Stimulated activated naive CD8-positive, alpha-beta T cell treated with anti-CD3 and anti-CD28 coated beads, Interleukin-15, Interleukin-2, amounts not matched to agents 100 ng/mL and 50 ng/mL, for 24 hours (primary cell): ENCODE results near the gene BDKRB2.

Experiments used
- H3K27ac Mint-ChIP-seq: one replicate; pipeline ENCODE4 v1.8.0; 2021; ENCODE audit warnings: mild to moderate bottlenecking, mixed read lengths
- H3K27me3 Mint-ChIP-seq: one replicate; pipeline ENCODE4 v1.8.0; 2021; ENCODE audit warnings: mixed read lengths
- H3K36me3 Mint-ChIP-seq: one replicate; pipeline ENCODE4 v1.8.0; 2021; ENCODE audit warnings: low read depth, mixed read lengths
- H3K4me1 Mint-ChIP-seq: one replicate; pipeline ENCODE4 v1.8.0; 2021; ENCODE audit warnings: low read depth, mixed read lengths
- H3K4me3 Mint-ChIP-seq: one replicate; pipeline ENCODE4 v1.8.0; 2021; ENCODE audit warnings: mild to moderate bottlenecking, mixed read lengths
- H3K9me3 Mint-ChIP-seq: one replicate; pipeline ENCODE4 v1.8.0; 2021; ENCODE audit warnings: mixed read lengths

BDKRB2 gene

DNA sequence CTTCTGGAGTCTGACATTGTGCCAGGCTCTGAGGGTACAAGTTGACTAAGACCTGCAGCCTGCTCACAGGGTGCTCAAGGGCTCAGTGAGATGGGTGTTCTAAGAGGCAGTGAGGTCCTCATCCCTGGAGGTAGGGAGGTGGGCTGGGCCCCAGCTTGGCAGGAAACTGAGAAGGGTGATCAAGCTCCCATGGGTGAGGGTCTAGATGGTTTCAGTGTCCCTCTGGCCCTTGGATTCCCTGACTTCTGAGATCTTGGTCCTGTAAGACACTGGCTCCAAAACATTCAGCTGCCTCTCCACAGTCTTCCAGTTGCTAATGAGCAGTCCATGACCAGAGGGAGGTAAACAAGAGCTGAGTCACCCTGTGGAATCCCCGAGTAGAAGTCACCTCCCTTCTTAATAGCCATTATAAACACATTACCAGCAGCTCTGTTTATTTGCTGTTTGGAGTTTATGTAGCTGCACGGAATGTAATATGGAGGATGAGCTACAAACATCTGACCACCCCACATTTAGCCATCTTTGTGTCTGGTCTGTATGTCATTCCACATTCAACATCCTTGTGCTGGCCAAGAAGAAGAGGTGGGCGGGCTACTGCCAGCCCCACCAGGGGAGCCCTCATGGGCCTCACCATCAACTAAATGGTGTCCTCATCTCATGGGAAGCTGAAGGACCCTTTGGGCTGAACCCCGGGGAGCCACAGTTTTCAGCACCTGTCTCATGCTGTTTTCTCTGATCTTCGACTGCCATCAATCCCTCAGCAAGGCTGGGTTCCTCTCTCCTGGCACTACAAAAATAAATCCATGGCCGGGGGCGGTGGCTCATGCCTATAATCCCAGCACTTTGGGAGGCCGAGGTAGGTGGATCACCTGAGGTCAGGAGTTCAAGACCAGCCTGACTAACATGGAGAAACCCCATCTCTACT, 37.2 kb upstream of the BDKRB2 start:
- Mint-ChIP-seq H3K9me3 (no peaks in the 10 kb centered on the region), H3K27me3 (peaks cover 3% of the 10 kb centered on the region), H3K4me3 (no peak overlapping the region), H3K4me1 (no peaks in the 10 kb centered on the region), H3K27ac (no peak overlapping the region), H3K36me3 (no peaks in the 10 kb centered on the region)

DNA sequence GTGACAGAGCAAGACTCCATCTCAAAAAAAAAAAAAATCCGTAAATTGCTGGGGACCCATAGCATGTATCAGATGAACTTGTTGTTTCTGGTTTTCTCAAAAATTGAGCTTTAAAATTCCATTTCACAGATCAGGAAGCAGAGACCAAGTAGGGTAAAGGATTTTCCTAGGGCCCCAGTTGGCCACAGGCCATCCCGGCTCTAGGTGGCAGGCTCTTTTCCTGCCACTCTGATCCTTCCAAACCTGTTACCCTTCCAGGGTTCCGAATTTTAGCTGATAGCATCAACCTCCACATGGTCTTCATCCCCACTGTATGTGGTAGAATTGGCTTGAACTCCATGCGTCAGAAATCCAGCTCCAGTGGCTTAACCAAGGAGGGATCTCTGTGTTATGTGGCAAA, 36.1 kb upstream of the BDKRB2 start:
- no peaks in the 10 kb centered on the region for H3K4me1 Mint-ChIP-seq
- H3K27me3 Mint-ChIP-seq: peaks cover 6% of the 10 kb centered on the region
- no peak overlapping the region for H3K27ac Mint-ChIP-seq

DNA sequence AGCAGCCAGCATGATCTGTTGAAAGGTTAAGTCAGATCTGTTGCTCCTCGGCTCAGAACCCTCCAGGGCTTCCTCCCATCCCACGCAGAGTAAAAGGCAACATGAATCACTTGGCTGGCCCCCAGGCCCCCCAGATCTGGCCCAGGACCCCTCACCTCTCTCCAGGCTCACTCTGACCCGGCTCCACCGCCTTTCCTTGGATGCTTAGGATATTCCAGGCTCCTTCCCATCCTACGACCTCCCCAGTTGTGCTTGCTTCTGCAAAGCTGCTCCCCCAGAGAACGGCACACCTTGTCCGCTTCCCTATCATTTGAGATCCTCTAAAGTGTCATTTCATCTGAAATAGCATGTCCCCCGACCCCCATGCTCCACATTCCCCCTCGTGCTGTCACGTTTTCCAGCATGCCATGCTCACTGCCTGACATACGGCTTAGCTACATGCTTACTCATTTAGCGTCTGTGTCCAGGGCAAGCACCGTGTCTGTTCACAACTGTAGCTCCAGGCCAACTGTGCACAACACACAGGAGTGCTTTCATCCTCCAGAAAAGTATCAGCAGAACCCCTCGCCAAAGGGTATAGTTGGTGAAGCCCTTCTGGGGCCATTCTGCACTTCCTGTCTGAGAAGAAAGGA, 33.6 kb upstream of the BDKRB2 start:
- Mint-ChIP-seq H3K9me3 (no peaks in the 10 kb centered on the region), H3K36me3 (no peaks in the 10 kb centered on the region)

More for the DNA sequence above, 36.1 kb upstream of the BDKRB2 start:
- Mint-ChIP-seq H3K36me3 (no peaks in the 10 kb centered on the region), H3K4me3 (no peak overlapping the region), H3K9me3 (no peaks in the 10 kb centered on the region)

DNA sequence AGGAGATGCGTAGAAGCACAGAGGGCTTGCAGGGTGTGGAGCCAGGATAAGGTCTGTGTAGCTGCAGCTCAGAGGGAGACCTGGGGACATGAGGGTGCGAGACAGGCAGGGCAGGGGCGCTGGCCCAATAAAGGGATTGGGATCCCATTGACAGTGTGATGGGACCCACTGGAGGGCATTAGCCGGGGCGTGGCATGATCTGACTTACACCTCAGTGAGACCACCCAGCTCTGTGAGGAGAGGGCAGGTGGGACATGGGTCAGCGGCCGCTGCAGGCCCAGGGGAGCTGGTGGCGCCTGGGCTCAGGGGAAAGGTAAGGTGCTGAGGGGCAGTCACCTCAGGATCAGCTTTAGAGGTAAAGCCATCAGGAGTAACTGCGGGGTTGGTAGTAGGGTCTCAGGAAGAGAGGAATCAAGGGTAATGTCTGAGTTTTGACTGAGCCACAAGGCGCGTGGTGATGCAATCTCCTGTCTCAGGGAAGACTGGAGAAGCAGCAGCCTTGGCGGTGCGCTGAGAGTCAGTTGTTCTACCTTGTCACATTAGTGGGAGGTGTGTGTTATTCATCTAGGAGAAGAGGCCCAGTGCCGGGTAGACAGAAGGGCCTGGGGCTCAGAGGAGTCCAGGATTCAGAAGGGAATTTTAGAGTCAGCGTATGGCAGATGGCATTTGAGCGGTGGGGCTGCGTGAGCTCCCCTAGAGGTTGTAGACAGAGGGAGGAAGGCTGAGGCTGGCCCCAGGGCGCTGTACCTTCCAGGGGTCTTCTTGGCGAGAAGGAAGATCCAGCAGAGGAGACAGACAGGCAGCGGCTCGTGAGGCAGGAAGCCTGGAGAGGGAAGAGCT, 30.8 kb upstream of the BDKRB2 start:
- Mint-ChIP-seq H3K4me3 (no peak overlapping the region), H3K27ac (no peak overlapping the region), H3K4me1 (peaks cover 7% of the 10 kb centered on the region), H3K27me3 (peaks cover 18% of the 10 kb centered on the region), H3K9me3 (no peaks in the 10 kb centered on the region), H3K36me3 (no peaks in the 10 kb centered on the region)

More for the DNA sequence above, 33.6 kb upstream of the BDKRB2 start:
- Mint-ChIP-seq H3K4me1 (no peaks in the 10 kb centered on the region), H3K27ac (no peak overlapping the region), H3K4me3 (no peak overlapping the region), H3K27me3 (peaks cover 14% of the 10 kb centered on the region)

DNA sequence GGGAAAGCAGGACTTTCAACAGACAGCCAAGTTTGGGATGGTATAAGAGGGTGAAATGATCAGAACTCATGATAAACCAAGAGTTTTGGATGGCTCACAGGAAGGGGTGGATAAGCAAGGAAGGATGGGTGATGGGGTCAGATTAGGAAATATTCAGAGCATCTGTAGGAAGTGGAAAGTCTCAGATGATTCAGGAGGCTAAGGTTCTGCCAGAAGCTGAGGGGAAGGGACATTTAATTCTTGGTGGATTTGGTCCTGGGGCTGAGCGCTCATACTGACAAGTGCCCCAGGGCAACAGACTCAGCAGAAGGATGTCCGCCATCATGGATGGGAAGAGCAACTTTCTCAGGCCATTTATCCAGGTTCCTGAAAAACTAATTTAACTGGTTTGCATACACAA, 28.4 kb upstream of the BDKRB2 start:
- Mint-ChIP-seq H3K36me3 (no peaks in the 10 kb centered on the region), H3K9me3 (no peaks in the 10 kb centered on the region), H3K27ac (no peak overlapping the region), H3K4me3 (no peak overlapping the region), H3K27me3 (peaks cover 21% of the 10 kb centered on the region), H3K4me1 (peaks cover 7% of the 10 kb centered on the region)

DNA sequence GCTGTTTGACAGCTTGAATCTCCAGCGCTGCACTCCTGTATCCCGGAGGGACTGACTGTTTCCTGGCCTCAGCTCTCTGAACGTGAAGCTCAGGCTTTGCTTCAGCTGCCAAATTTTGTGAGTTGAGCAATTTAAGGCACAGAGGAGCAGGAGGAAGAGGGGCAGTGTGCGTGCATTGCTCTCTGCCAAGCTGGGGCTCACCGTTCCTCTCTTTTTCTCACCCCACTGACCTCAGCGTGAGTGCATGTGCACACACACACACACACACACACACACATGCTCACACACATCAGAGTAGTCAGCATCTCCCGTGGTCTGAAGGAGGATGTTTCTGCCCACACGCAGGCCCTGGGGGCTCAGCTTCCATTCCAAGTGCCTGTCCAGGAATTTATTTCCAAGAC, 27.8 kb upstream of the BDKRB2 start:
- Mint-ChIP-seq H3K36me3 (no peaks in the 10 kb centered on the region), H3K9me3 (no peaks in the 10 kb centered on the region)

DNA sequence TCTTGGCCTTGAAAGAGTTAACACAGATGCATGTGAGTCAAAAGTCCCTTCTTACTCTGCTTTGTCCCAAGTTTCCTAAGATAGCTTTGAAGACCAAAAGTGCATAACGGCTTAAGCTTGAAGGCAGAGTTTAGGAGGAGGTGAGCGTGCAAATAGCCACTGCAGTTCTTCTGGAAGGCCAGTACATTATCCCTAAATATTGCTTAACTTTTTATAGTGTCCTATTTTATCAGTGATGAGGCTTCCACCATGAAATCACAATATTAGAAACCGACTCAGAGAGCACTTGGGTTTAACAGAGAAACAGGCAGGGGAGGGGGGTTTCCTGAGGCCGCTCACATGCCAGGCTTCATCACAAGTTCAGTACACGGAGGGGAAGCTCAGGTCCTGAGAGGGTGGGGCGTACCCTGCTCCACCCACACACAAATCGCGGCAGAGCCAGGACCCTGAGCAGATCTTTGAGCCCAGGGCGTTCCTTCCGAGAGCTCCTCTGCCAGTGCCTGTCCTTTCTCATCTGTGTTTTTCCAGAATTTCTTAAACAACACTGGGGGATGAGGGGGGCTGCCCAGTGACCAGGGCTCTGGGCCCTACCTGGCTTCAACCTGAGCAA, 26.8 kb upstream of the BDKRB2 start:
- Mint-ChIP-seq H3K9me3 (no peaks in the 10 kb centered on the region), H3K4me3 (no peak overlapping the region), H3K4me1 (peaks cover 7% of the 10 kb centered on the region), H3K27ac (no peak overlapping the region), H3K27me3 (peaks cover 21% of the 10 kb centered on the region), H3K36me3 (no peaks in the 10 kb centered on the region)

More for the DNA sequence above, 27.8 kb upstream of the BDKRB2 start:
- no peak overlapping the region for H3K4me3 Mint-ChIP-seq
- H3K4me1 Mint-ChIP-seq: peaks cover 7% of the 10 kb centered on the region
- H3K27ac Mint-ChIP-seq: no peak overlapping the region
- peaks cover 21% of the 10 kb centered on the region for H3K27me3 Mint-ChIP-seq

DNA sequence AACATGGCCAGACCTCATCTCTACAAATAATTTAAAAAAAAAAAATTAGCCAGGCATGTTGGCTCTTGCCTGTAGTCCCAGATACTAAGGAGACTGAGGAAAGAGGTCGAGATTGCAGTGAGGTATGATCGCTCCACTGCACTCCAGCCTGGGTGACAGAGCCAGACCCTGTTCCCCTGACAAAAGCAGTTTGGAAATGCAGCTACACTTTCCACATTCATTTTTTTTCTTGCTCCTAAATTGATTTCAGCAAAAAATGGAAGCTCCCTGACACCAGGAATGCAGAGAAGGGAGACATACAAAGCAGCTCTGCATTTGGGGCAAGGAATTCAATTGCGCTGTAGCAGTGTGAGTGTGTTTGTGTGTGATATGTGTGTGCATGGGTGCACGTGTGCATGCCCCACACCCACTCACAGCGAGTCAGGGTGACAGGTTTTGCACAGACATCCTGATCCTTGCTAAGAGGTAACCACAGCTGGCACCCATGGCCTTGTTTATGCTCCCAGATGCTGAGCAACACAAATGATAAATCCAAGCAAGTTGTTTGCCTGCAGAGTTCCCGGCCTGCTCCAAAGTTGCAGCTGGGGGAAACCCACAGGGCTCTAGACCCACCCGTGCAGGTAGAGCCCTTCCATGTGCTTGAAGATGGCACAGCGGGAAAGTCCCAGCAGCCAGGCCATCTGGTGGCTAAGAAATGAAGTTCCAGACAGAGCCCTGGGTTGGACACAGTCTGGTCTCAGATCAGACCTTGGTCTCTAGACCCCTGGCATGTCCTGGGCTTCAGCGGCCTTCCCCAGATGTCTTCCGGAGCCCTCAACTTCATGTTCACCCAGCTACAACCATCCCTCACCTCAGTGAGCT, 25.9 kb upstream of the BDKRB2 start:
- peaks cover 7% of the 10 kb centered on the region for H3K4me1 Mint-ChIP-seq
- H3K36me3 Mint-ChIP-seq: no peaks in the 10 kb centered on the region
- no peaks in the 10 kb centered on the region for H3K9me3 Mint-ChIP-seq
- H3K4me3 Mint-ChIP-seq: no peak overlapping the region
- H3K27me3 Mint-ChIP-seq: peaks cover 17% of the 10 kb centered on the region
- H3K27ac Mint-ChIP-seq: no peak overlapping the region

DNA sequence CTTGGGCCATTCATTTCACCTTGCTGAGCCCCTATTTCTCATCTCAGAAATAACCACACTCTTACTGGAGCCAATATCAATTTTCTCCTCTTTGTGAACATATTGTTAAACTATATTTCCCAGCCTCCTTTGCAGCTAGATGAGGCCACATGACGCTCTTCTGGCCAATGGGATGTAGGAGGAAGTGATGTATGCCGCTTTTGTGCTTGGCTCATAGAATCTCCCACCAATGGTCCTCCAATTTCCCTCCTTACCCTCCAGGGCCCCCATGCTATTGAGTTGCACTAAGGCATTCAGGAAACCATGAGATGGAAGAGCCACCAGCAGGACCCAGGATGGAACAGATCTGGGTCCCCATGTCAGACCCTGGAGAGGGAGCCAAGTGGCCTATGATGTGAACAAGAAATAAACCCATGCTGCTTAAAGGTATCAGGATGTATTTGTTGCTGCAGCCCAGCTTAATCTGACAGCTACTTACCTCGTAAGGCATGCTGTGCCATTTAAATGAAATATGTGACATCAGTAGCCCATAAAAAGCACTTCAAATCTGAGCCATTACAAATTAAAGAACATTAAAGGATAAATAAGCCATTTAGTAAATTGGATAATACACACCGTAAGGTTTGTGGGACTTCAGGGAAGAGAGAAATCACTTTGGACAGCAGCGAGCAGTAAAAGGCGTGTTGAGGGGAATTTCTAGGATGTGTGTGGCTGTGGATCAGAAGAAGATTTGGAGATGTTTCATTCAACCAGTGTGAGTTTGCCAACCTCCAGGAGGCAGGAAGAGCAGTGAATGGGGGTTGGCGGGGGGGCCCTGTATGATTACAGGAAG, 24.4 kb upstream of the BDKRB2 start:
- no peaks in the 10 kb centered on the region for H3K36me3 Mint-ChIP-seq
- peaks cover 7% of the 10 kb centered on the region for H3K4me1 Mint-ChIP-seq
- H3K27me3 Mint-ChIP-seq: peaks cover 9% of the 10 kb centered on the region
- H3K9me3 Mint-ChIP-seq: no peaks in the 10 kb centered on the region
- no peak overlapping the region for H3K4me3 Mint-ChIP-seq
- H3K27ac Mint-ChIP-seq: no peak overlapping the region

DNA sequence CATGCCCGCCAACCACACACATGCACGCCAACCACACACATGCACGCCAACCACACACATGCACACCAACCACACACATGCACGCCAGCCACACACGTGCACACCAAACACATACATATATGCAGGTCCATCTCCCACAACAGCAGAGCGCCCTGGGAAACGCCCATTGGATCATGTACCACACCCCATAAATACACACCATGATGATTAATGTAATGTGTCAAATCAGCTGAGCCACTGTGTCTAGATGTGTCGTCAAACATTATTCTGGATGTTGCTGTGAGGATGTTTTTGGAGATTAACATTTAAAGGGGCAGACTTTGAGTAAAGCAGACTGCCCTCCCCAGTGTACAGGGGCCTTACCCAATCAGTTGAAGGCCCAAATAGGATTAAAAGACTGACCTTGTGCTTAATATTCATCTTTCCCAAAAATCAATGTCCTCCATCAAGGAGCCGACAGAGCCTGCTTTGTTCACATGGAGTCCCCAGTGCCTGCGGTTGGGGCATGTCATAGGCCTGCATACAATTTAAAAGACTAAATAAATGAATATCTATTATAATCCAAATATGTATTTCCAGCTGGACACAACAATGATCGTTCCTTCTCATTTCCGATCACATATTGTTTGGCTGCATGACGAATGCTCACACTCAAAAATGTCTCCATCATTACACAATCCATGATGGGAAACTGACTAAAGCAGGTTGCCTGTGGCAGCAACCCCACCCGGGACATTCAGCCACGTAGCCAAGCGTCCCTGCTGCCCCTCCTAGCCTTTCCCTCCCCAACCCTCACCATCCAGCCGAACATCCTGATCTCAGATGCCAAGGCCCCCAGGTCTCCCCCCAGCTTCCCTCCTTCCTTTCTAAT, 23.2 kb upstream of the BDKRB2 start:
- H3K4me1 Mint-ChIP-seq: peaks cover 7% of the 10 kb centered on the region
- no peak overlapping the region for H3K4me3 Mint-ChIP-seq
- H3K27me3 Mint-ChIP-seq: peaks cover 3% of the 10 kb centered on the region
- no peaks in the 10 kb centered on the region for H3K9me3 Mint-ChIP-seq
- no peaks in the 10 kb centered on the region for H3K36me3 Mint-ChIP-seq
- no peak overlapping the region for H3K27ac Mint-ChIP-seq

DNA sequence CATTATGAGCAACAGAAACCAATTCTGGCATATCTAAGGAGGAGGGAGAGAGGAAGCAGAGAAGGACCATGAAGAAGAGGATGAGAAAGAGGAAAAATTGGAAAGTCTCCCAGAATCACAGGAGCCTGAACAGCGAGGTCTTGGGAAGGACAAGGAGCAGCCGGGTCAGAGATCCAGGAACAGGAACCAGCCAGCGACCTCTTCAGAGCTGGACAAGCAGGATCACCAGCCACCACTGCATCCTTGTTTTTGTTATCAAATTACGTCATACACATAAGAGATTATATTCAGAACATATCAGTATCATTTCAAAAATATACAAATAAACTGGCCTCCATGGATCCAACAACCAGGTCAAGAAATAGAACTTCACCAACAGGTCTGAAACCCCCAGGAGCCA, 22.1 kb upstream of the BDKRB2 start:
- H3K27me3 Mint-ChIP-seq: peaks cover 8% of the 10 kb centered on the region
- no peak overlapping the region for H3K27ac Mint-ChIP-seq
- H3K4me3 Mint-ChIP-seq: no peak overlapping the region
- peaks cover 5% of the 10 kb centered on the region for H3K4me1 Mint-ChIP-seq
- no peaks in the 10 kb centered on the region for H3K9me3 Mint-ChIP-seq
- H3K36me3 Mint-ChIP-seq: no peaks in the 10 kb centered on the region

DNA sequence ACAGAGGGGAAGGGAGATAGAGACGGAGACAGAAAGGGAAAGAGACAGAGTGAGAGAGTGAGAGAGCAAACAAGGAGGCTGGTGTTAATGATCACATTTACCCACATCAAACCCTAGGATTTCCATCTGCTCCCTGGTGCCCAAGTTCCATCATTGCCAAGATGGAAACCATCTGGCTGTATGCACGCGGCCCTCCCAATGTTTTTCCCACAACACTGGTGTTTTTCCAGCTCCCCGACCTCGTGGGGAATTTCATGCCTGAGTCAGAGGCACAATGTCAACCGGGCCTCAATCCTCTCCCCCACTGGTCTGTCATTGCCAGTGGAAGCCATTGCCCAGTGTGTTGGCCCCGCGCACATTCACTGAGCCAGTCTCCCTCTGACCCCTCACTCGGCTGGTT, 19.9 kb upstream of the BDKRB2 start:
- no peak overlapping the region for H3K4me3 Mint-ChIP-seq
- H3K27ac Mint-ChIP-seq: no peak overlapping the region
- H3K9me3 Mint-ChIP-seq: no peaks in the 10 kb centered on the region
- peaks cover 17% of the 10 kb centered on the region for H3K27me3 Mint-ChIP-seq
- H3K36me3 Mint-ChIP-seq: no peaks in the 10 kb centered on the region
- no peaks in the 10 kb centered on the region for H3K4me1 Mint-ChIP-seq
